HEK293 (cell line): ENCODE measurements around the gene MMP24.

Experiments
- CTCF ChIA-PET: fragments of 350-600 bp; formaldehyde crosslinking; extraction: SDS; loops from one replicate; lab custom pipeline; 2021; ENCODE audit warnings: antibody characterized with exemption; lab: Yijun Ruan, JAX
- POLR2A ChIA-PET: fragments of 300-600 bp; formaldehyde crosslinking; extraction: SDS; loops from one replicate; lab custom pipeline; 2020; ENCODE audit warnings: antibody characterized with exemption, inconsistent platforms; lab: Yijun Ruan, JAX
- H3K27ac ChIP-seq: fragments of 200-500 bp; sonication (Bioruptor generic); 2 replicates; pipeline ENCODE4 v1.5.1; 2014; ENCODE audit warnings: low read depth, low read length, control low read depth, inconsistent platforms; ENCODE audit errors: extremely low read depth
- H3K36me3 ChIP-seq, 2 experiments: fragments of 200-500 bp in 1 of 2; sonication (Bioruptor generic) in 1 of 2; 1 replicate in 1 of 2; 2 replicates in 1 of 2; pipeline ENCODE4 v1.5.1; 2014 to 2017; ENCODE audit warnings: inconsistent platforms in 2 of 2, low read length in 2 of 2; ENCODE audit not compliant: control insufficient read depth in 2 of 2, insufficient read depth in 1 of 2
- H3K4me1 ChIP-seq: fragments of 200-500 bp; sonication (Bioruptor generic); 2 replicates; pipeline ENCODE4 v1.5.1; 2014; ENCODE audit warnings: mild to moderate bottlenecking, low read length, inconsistent platforms; ENCODE audit not compliant: control insufficient read depth, insufficient read depth
- H3K4me3 ChIP-seq: 2 replicates; pipeline ENCODE4 v1.5.1; 2011; ENCODE audit warnings: low read depth, mild to moderate bottlenecking, control low read depth, low read length, moderate library complexity
- H3K9me3 ChIP-seq: fragments of 200-500 bp; sonication (Bioruptor generic); 2 replicates; pipeline ENCODE4 v1.5.1; 2014; ENCODE audit warnings: low read depth, low read length, inconsistent platforms; ENCODE audit not compliant: control insufficient read depth, insufficient read depth
- EGR2 ChIP-seq: fragments of 450-650 bp; formaldehyde crosslinking; IDR thresholded peaks from 2 replicates; pipeline ENCODE4 v1.5.1; 2016; ENCODE audit warnings: low read depth, missing biosample characterization, missing genetic modification characterization
- FEZF1 ChIP-seq: fragments of 450-650 bp; formaldehyde crosslinking; IDR thresholded peaks from 2 replicates; pipeline ENCODE4 v1.5.1; 2016; ENCODE audit warnings: missing biosample characterization, missing genetic modification characterization
- GLIS1 ChIP-seq: fragments of 450-650 bp; formaldehyde crosslinking; IDR thresholded peaks from 2 replicates; pipeline ENCODE4 v1.5.1; 2016; ENCODE audit warnings: missing biosample characterization, missing genetic modification characterization
- KLF7 ChIP-seq: fragments of 450-650 bp; formaldehyde crosslinking; IDR thresholded peaks from 2 replicates; pipeline ENCODE4 v1.5.1; 2016; ENCODE audit warnings: missing biosample characterization, missing genetic modification characterization, borderline replicate concordance
- KLF9 ChIP-seq: fragments of 450-650 bp; formaldehyde crosslinking; IDR thresholded peaks from 2 replicates; pipeline ENCODE4 v1.5.1; 2016; ENCODE audit warnings: missing biosample characterization, missing genetic modification characterization, low read depth
- OVOL3 ChIP-seq: fragments of 450-650 bp; formaldehyde crosslinking; IDR thresholded peaks from 2 replicates; pipeline ENCODE4 v1.5.1; 2016; ENCODE audit warnings: missing biosample characterization, missing genetic modification characterization
- SP2 ChIP-seq: fragments of 450-650 bp; formaldehyde crosslinking; IDR thresholded peaks from 2 replicates; pipeline ENCODE4 v1.5.1; 2016; ENCODE audit warnings: missing biosample characterization, missing genetic modification characterization
- TSHZ1 ChIP-seq: fragments of 450-650 bp; formaldehyde crosslinking; IDR thresholded peaks from 2 replicates; pipeline ENCODE4 v1.5.1; 2016; ENCODE audit warnings: missing biosample characterization, missing genetic modification characterization, borderline replicate concordance
- ZBTB1 ChIP-seq: fragments of 450-650 bp; formaldehyde crosslinking; IDR thresholded peaks from 2 replicates; pipeline ENCODE4 v1.5.1; 2016; ENCODE audit warnings: missing biosample characterization, missing genetic modification characterization
- ZBTB10 ChIP-seq: fragments of 450-650 bp; formaldehyde crosslinking; IDR thresholded peaks from 2 replicates; pipeline ENCODE4 v1.5.1; 2016; ENCODE audit warnings: missing biosample characterization, missing genetic modification characterization
- ZBTB21 ChIP-seq: fragments of 450-650 bp; formaldehyde crosslinking; IDR thresholded peaks from 2 replicates; pipeline ENCODE4 v1.5.1; 2017; ENCODE audit warnings: missing biosample characterization, missing genetic modification characterization
- ZEB2 ChIP-seq: fragments of 450-650 bp; formaldehyde crosslinking; IDR thresholded peaks from 2 replicates; pipeline ENCODE4 v1.5.1; 2016; ENCODE audit warnings: missing biosample characterization, missing genetic modification characterization
- ZFHX2 ChIP-seq: fragments of 450-650 bp; formaldehyde crosslinking; conservative IDR thresholded peaks from 2 replicates; pipeline ENCODE4 v1.5.1; 2016; ENCODE audit warnings: missing biosample characterization, missing genetic modification characterization
- ZFP37 ChIP-seq: fragments of 450-650 bp; formaldehyde crosslinking; IDR thresholded peaks from 2 replicates; pipeline ENCODE4 v1.5.1; 2016; ENCODE audit warnings: missing biosample characterization, missing genetic modification characterization
- ZNF157 ChIP-seq: fragments of 450-650 bp; formaldehyde crosslinking; IDR thresholded peaks from 2 replicates; pipeline ENCODE4 v1.5.1; 2016; ENCODE audit warnings: missing biosample characterization, missing genetic modification characterization
- ZNF184 ChIP-seq: fragments of 450-650 bp; IDR thresholded peaks from 2 replicates; pipeline ENCODE4 v1.5.1; 2018; ENCODE audit warnings: missing biosample characterization, mild to moderate bottlenecking, missing genetic modification characterization
- ZNF2 ChIP-seq: fragments of 450-650 bp; formaldehyde crosslinking; IDR thresholded peaks from 2 replicates; pipeline ENCODE4 v1.5.1; 2016; ENCODE audit warnings: missing biosample characterization, missing genetic modification characterization
- ZNF221 ChIP-seq: fragments of 450-650 bp; formaldehyde crosslinking; IDR thresholded peaks from 2 replicates; pipeline ENCODE4 v1.5.1; 2017; ENCODE audit warnings: missing biosample characterization, missing genetic modification characterization, borderline replicate concordance
- ZNF311 ChIP-seq: fragments of 450-650 bp; formaldehyde crosslinking; IDR thresholded peaks from 2 replicates; pipeline ENCODE4 v1.5.1; 2017; ENCODE audit warnings: missing biosample characterization, missing genetic modification characterization, borderline replicate concordance
- ZNF394 ChIP-seq: fragments of 450-650 bp; formaldehyde crosslinking; IDR thresholded peaks from 2 replicates; pipeline ENCODE4 v1.5.1; 2016; ENCODE audit warnings: missing biosample characterization, missing genetic modification characterization, mild to moderate bottlenecking, moderate library complexity, borderline replicate concordance
- ZNF423 ChIP-seq: fragments of 450-650 bp; formaldehyde crosslinking; IDR thresholded peaks from 2 replicates; pipeline ENCODE4 v1.5.1; 2016; ENCODE audit warnings: missing biosample characterization, missing genetic modification characterization
- ZNF48 ChIP-seq: fragments of 450-650 bp; formaldehyde crosslinking; IDR thresholded peaks from 2 replicates; pipeline ENCODE4 v1.5.1; 2016; ENCODE audit warnings: missing biosample characterization, missing genetic modification characterization
- ZNF571 ChIP-seq: fragments of 450-650 bp; formaldehyde crosslinking; IDR thresholded peaks from 2 replicates; pipeline ENCODE4 v1.5.0; 2017; ENCODE audit warnings: missing biosample characterization, missing genetic modification characterization
- ZNF610 ChIP-seq: fragments of 450-650 bp; formaldehyde crosslinking; IDR thresholded peaks from 2 replicates; pipeline ENCODE4 v1.5.1; 2016; ENCODE audit warnings: missing biosample characterization, missing genetic modification characterization, borderline replicate concordance
- ZNF76 ChIP-seq: fragments of 450-650 bp; formaldehyde crosslinking; IDR thresholded peaks from 2 replicates; pipeline ENCODE4; 2016; ENCODE audit warnings: low read depth, missing biosample characterization, missing genetic modification characterization, borderline replicate concordance
- ZNF792 ChIP-seq: fragments of 450-650 bp; formaldehyde crosslinking; IDR thresholded peaks from 2 replicates; pipeline ENCODE4 v1.5.1; 2016; ENCODE audit warnings: missing biosample characterization, missing genetic modification characterization
- ZSCAN23 ChIP-seq: fragments of 450-650 bp; formaldehyde crosslinking; IDR thresholded peaks from 2 replicates; pipeline ENCODE4 v1.5.1; 2016; ENCODE audit warnings: missing biosample characterization, missing genetic modification characterization
- TF ChIP-seq, protein P1 (sequence below): fragments of 450-650 bp; formaldehyde crosslinking; IDR thresholded peaks from 2 replicates; pipeline ENCODE4 v1.5.1; 2016; ENCODE audit warnings: missing biosample characterization, missing genetic modification characterization
- TF ChIP-seq, protein P2 (sequence below): fragments of 450-650 bp; formaldehyde crosslinking; IDR thresholded peaks from 2 replicates; pipeline ENCODE4 v1.5.1; 2016; ENCODE audit warnings: missing biosample characterization, missing genetic modification characterization

MMP24 gene

DNA sequence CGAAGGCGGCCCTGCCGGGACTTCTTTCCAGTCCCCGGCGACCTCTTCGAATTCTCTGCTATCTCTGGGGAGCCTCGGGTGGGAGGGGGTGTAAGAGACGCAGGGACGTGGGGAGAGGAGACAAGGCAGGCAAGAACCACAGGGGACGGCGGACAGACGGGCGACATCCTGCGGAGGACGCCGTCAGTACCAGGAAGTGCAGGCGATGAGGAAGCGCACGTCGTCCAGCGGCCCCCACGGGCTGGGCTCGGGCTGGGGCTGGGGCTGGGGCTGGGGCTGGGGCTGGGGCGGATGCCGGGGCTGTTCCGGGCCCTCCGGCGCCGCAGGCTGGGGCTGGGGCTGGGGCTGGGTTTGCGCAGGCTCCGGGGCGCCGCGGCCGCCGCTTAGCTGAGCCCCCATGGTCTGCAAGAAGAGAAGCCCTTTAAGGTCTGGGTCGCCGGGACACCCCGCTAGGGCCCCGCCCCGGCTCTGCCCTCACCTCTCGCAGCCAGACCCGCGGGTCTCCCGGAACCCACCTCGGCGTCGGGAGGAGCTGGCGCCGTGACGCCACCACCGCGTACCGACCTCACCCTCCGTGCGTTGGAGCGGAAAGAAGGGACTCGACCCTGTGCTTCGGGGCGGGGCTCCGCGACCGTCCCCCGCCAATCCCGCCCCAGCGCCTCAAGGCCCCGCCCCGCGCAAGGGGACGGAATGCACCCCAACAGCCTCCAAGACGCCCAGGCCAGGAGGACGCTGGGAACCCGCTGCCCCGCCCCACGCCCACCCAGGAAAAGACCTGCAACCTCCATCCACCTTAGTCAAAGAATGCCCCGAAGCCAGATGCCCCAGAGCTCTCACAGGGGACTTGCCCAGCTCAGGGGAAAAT is 51.3 kb downstream of the MMP24 start, which contains the start of gene MMP24OS:
MMP24OS (minus strand) TSS at position 592 of the 865 bp plus-strand sequence; CDS start at position 399, 193 bp downstream.
- H3K4me1 ChIP-seq: no peaks in the 10 kb centered on the region
- POLR2A ChIA-PET: interaction anchor here (0.6 to 1.8 kb wide), 10 partner anchors 11 to 762 kb away, joined by 3 to 10 read pairs (median 4); partner anchors contain the start of genes ACSS2 and DYNLRB1
- peak within 1 kb of the TSS; percentile 52 for H3K27ac ChIP-seq
- peak within 1 kb of the TSS; percentile 71 for H3K4me3 ChIP-seq
- CTCF ChIA-PET: interaction anchor here (0.6 to 1.2 kb wide), 6 partner anchors 8 to 199 kb away, joined by 4 to 7 read pairs (median 5); no protein-coding TSS in a partner anchor
- H3K36me3 ChIP-seq: peaks cover 13 to 63% of the 10 kb centered on the region in 2 experiments; a peak in 2 of 3 replicates
- H3K9me3 ChIP-seq: no peaks in the 10 kb centered on the region
- TF ChIP-seq ZNF48 (tag by site-specific recombination) (no peak), ZNF610 (tag by site-specific recombination) (no peak), ZNF157 (tag by site-specific recombination) (no peak), TSHZ1 (tag by site-specific recombination) (no peak), ZBTB1 (tag by site-specific recombination) (no peak), ZNF423 (tag by site-specific recombination) (no peak), ZFHX2 (tag by site-specific recombination) (peak; percentile 50), GLIS1 (tag by site-specific recombination) (peak; percentile 25; the same call in 1 of the 2 replicates), ZNF2 (tag by site-specific recombination) (no peak), ZNF792 (tag by site-specific recombination) (no peak), ZBTB10 (tag by site-specific recombination) (no peak), ZNF311 (tag by site-specific recombination) (no peak), ZNF76 (tag by site-specific recombination) (peak; percentile 90), KLF7 (tag by site-specific recombination) (peak; percentile 71; the same call in 1 of the 2 replicates), ZNF394 (tag by site-specific recombination) (peak; percentile 86), ZFP37 (tag by site-specific recombination) (no peak), ZEB2 (tag by site-specific recombination) (peak; percentile 39; the same call in 1 of the 2 replicates), EGR2 (tag by site-specific recombination) (peak; percentile 53; the same call in 1 of the 2 replicates), ZNF184 (no peak), OVOL3 (tag by site-specific recombination) (no peak), ZNF571 (tag by site-specific recombination) (no peak), KLF9 (peak; percentile 81), ZNF221 (tag by site-specific recombination) (no peak), ZSCAN23 (tag by site-specific recombination) (no peak), ZBTB21 (peak; percentile 77; the same call in 1 of the 2 replicates), FEZF1 (tag by site-specific recombination) (no peak), SP2 (tag by site-specific recombination) (peak; percentile 95)
- TF ChIP-seq, protein P1, sequence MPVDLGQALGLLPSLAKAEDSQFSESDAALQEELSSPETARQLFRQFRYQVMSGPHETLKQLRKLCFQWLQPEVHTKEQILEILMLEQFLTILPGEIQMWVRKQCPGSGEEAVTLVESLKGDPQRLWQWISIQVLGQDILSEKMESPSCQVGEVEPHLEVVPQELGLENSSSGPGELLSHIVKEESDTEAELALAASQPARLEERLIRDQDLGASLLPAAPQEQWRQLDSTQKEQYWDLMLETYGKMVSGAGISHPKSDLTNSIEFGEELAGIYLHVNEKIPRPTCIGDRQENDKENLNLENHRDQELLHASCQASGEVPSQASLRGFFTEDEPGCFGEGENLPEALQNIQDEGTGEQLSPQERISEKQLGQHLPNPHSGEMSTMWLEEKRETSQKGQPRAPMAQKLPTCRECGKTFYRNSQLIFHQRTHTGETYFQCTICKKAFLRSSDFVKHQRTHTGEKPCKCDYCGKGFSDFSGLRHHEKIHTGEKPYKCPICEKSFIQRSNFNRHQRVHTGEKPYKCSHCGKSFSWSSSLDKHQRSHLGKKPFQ (tag by site-specific recombination): no peak
- TF ChIP-seq, protein P2, sequence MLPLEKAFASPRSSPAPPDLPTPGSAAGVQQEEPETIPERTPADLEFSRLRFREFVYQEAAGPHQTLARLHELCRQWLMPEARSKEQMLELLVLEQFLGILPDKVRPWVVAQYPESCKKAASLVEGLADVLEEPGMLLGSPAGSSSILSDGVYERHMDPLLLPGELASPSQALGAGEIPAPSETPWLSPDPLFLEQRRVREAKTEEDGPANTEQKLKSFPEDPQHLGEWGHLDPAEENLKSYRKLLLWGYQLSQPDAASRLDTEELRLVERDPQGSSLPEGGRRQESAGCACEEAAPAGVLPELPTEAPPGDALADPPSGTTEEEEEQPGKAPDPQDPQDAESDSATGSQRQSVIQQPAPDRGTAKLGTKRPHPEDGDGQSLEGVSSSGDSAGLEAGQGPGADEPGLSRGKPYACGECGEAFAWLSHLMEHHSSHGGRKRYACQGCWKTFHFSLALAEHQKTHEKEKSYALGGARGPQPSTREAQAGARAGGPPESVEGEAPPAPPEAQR (tag by site-specific recombination): no peak
